HG03196 (cell line): ENCODE results near the gene CACNA2D1.
"Not testable (repeated sequence)": the region's sequence is repeated elsewhere in the genome, so short reads cannot be mapped to it uniquely, and the experiment has no call there.

Experiments
- ATAC-seq: cut with Tn5 transposase; IDR thresholded peaks from one replicate; pipeline ENCODE4 v1.9.1; 2021; ENCODE audit not compliant: unreplicated experiment

The CACNA2D1 gene

DNA sequence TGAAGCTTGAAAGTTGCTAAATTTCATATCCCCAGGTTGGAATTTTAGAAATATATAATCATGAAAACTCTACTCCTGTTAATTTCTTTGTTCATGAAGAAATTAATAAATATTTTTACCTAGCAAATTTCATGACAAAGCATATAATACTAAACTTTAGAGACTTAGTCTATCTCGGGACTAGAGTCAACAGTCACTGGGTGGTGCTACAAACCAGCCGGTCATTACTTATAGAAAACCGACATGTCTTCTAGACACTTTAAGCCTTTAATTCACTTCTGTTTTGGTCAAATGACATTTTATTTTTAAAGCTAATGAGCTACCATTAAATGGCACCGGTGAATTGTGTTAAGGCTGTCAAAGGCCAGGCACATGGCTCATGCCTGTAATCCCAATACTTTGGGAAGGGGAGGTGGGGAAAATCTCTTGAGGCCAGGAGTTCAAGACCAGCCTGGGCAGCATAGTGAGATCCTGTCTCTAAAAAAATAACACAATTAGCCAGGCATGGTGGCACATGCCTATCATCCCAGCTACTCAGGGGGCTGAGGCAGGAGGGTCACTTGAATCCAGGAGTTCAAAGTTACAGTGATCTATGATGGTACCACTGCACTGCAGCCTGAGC is 270.1 kb downstream of the CACNA2D1 start:
- ATAC-seq, result no peak

DNA sequence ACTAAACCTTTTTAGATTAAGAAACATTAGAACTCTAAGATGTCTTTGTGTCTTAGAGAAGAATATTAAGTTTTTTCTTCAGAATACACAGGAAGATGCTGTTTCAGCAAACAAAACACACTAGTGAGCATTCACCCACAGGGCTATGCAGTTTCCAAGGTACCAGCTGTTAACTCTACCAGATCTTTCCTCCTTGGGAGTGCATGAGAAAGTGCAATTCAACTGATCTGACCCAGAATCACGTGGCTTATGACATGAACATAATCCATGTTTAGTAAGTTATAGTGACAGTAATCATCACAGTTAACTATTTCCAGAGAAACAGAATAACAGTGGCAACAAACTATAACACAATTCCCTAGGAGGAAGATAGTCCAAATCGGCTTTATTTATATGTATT is 270.7 kb downstream of the CACNA2D1 start:
- no peak for ATAC-seq

DNA sequence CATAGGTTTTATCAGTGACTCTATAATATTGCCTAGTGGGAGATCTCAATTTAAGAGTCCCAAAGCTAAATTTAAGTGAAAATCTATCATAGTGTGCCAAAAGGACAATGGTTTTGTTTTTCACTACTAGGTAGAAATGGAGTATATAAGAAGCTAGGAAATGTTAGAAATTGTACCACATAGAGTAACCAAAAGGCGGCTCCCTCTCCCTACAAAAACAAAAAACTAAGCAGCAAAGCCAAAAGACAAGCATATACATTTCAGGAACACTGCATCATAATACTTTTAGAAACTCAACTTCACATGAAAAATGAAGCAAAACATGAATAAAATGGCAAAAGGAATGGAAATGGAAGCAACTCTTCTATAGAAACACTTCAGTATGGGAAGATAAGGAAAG is 271.6 kb downstream of the CACNA2D1 start:
- ATAC-seq, result no peak

DNA sequence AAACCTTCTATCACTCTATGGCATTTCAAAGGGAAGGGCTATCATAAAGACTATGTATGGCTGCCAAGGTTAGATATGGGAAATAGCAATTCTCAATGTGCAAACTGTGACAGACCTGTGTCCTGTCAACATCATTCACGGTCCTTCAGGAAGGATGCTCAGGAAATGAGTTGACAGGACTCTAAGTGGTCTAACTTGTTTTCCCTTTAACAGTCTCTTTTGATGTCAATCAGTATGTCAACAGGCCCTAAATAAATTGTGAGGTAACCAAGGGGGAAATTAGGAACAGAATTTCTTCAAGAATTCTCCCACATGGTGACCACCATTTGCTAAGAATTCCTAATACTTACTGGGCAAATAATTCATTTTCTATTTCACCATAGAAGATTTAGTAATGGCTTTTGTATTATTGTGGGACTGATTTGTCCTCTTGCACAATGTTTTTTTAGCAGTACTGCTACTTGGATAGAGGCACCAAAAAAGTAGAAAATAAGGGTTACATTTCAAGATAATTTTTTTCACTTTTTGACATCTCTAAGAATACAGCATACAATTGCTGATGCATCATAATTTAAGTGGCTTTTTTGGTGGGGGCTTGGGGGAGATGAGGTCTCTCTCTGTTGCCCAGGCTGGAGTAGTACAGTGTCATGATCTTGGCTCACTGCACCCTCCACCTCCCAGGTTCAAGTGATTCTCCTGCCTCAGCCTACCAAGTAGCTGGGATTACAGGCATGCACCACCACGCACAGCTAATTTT is 275.8 kb downstream of the CACNA2D1 start:
- ATAC-seq, result no peak

DNA sequence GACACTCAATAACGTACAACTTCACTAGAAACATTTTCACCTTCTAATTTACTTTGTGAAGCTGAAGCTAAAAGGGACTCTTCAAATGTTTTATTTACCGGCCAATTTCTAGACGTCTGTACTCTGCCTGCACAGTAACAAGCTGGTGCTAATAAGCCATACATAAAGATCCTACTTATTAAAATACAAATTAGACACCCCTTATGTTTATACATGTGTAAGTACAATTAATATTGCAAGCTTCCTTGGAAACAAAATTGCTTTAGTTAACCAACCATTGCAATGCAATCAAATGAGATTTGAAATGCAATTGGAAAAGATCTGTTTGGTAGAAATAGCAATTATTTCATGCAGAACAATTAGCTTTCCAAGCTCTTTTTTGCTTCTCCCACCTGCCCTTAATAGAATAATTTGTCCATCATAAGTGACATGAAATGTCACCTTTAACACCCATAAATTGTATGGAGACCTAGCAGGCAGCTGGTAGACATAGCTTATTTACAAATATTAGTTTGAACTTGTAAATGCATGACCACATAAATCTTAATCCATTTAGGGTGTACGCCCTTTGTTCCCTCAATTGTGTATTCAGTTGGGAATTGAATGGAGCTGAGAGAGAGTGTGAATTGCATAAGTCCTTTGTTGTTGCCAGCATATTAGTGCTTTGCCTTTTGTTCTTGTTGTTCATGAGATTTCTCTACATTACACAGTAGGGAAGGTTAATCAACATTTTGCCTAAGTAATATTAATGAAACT is 277.1 kb downstream of the CACNA2D1 start:
- ATAC-seq, result no peak

DNA sequence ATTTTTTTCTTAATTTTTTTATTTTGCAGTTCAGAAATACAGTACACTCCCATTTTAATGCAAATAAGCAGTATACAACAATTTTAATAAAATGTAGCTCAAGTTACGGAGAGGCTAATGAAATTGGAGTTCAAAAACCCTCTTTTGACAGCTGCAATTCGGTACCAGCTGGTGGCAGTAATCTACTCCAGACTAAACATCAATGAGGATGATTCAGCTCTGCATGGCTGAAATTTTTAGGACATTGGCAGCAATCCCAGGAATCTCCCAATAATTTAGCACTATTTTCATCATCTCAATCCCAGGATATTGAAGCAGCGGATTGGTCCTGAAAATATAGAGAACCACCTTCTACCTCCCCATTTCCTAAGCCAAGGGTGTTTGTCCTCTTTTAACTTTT is 278.8 kb downstream of the CACNA2D1 start:
- no peak for ATAC-seq

DNA sequence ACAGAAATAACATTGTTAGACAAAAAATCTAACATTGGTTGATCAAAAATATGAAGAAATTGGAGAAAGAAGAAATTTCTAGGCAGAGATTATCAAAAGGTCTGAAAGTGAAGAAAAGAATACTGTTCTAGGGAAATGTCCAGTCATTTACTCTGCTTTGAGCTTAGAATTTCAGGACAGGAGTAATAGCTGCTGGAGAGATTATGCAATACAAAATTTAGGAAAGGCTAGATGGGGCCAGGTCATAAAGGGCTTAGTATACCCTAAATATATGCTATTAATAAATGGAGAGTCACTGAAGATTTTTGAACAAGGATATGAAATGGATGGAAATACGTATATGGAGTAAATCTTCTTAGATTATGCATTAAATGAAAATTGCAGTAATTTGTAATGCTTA is 279.2 kb downstream of the CACNA2D1 start:
- ATAC-seq, result no peak

DNA sequence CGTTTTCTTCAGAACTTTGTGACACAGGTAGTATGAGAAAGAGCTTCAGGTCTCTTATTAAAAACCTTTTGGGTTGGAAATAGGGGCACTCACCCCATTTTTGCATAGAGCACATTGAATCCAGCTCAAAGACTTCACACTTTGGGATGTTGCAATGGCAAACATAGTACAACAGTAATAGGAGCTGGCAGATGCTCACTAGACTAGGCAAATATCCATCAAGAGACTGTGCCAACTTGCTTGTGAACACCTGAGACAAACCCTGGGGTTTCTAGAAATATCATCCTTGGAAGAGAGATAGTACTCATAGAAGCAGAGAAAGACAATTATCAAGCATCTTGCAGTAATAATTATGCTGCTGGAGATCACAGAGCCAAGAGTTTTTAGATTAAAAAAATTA is 280.0 kb downstream of the CACNA2D1 start:
- ATAC-seq, result no peak

DNA sequence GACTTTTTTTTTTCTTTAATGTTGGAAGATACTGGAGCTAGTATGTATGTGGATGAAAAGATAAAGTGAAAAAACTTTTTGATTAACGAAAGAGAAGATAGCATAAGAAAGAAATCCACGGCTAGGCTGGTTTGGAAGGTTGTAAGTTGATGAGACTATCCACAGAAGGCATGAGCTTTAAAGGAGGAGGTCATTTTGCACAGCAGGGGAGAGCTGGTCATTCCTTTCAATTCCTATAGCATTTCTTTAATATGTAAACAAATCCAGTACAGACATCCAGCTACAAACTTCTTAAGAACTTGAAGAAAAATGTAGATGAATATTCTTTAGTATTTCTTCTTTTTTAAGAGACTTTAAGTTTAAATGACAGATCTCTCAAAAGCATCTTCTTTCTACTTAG is 281.3 kb downstream of the CACNA2D1 start:
- ATAC-seq, result no peak

DNA sequence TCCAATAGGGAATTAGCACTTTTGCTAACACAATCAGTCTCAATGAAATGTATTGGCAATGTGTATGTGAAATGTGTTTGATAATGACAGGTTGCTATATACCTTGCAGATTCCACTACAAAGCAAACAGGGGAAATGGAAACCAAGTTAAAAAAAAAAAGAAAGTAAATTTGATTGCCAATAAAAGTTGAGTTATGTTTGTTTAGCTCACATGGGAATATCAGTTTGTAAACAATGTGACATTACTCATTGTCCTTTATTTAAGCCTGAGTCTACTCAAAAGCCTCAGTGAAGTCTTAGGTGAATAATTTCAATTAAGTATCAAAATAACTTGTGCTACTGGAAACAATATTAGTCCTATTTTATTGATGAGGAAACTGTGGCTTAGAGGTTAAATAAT is 285.2 kb downstream of the CACNA2D1 start:
- no peak for ATAC-seq

DNA sequence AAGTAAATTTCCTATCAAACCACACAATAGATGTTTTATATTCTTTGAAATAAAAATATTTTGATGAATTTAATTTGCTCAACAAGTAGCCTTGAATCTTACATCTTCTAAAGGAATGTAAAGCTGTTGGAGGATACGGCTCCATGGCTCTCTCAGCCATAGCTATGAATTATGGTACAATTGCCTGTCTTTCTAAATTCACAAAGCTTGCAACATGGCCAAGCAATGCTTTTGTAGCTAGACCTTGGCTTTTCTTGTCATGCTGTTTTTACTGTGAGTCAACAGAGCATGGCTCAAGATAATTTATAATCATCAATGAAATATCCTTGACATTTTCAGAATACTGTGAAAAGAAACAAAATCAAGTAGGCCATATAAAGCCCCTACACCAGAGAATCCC is 286.7 kb downstream of the CACNA2D1 start:
- no peak for ATAC-seq

DNA sequence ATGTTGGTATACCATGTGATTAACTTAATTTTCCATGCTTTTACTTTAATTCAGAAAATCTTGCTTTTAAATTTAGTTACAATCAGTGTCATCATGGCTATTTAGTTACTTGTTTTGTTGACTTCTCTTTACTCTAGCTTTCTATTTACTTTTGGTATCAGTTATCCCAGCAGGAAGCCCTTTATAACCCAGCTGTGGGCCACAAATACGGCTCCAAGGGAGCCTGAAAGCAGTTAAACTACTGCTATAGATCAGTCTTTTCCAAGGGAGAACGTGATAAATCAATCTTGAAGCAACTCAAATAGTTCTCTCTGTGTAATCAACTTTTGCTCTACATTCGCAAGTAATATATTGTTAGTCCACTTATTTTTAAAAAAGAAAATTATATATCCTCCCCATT is 287.4 kb downstream of the CACNA2D1 start:
- ATAC-seq, result no peak

DNA sequence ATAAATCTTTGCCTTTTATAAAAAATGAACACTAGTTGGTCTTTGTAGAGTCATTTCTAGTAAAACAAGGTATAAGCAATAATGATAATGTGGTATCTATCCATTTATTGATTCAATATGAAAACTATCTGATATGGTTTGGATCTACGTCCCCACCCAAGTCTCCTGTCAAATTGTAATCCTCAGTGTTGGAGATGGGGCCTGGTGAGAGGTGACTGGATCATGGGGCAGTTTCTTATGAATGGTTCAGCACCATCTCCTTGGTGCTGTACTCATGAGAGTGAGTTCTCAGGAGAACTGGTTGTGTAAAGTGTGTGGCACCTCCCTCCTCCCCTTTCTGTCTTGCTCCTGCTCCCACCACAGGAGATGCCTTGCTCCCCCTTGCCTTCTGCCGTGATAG is 288.8 kb downstream of the CACNA2D1 start:
- no peak for ATAC-seq

DNA sequence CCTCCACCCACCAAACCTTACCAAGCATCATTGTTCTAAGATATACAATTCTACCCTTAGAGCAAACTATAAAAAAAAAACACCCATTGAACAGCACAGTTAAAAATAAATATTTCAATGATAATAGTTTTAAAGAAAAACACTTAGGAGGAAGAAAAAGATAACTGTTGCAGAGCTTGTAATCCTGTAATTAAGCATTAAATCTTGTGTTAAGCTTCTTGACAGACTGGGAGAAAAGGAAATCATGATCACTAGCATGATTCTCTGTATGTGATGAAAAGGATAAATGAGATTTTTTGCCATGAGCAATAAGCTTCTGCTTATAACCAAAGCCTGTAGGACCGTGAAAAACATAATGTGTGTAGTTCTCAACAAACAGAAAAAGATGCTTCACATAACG is 289.8 kb downstream of the CACNA2D1 start:
- no peak for ATAC-seq

DNA sequence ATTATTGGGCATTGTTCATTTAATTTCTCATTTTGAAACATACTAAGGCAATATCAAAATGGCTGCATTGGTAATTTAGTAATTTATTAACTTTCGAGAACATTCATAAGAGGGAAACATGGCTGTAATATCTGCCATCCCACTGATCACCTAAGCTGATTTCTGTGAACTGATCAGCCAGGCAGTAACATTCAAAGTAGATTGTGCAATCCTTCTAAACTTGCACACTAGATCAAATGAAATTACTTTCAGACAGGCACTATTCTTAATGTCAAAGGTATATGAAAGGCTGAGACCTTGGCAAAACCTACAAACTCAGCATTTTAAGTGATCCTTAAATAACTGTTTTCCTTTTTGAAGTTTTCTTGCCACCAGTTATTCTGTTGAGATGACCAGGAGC is 290.7 kb downstream of the CACNA2D1 start:
- ATAC-seq, result no peak

DNA sequence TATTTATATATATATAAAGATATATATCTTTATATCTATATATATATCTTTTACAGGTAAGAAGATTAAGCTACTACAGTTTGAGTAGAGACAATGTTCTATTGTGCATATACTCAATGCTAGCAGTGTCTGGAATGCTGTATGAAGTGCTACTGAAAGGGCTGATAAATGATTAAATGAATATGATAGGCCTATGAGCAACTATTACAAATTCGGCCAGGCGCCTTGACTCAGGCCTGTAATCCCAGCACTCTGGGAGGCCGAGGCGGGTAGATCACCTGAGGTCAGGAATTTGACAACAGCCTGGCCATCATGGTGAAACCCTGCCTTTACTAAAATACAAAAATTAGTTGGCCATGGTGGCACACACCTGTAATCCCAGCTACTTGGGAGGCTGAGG is 297.1 kb downstream of the CACNA2D1 start:
- ATAC-seq, result no peak

DNA sequence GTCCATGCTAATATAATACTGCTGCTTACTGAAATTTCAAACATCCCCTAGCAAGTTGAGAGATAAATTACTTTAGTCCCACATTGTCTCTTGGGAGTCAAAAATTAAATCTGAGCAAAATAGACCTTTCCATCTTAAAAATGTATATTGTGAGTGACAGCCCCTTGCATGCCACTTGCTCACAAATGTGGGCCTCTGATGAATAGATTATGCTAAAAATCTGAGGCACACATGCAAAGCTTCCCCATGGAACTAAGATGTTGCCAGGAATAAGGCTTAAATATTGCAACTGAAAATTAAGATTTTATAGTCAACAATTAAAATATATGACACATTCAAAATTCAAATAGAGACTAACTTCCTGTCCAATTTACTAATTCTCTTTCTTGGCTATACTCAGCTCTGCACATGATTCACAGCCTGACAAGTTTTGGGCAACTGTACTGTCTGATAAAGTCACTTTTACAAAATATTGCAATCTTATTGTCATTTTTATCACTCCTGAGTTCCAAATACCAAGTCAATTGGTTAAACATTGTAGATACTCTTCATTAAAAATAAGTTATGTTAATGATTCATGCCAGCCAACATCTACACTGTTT is 301.2 kb downstream of the CACNA2D1 start:
- no peak for ATAC-seq

DNA sequence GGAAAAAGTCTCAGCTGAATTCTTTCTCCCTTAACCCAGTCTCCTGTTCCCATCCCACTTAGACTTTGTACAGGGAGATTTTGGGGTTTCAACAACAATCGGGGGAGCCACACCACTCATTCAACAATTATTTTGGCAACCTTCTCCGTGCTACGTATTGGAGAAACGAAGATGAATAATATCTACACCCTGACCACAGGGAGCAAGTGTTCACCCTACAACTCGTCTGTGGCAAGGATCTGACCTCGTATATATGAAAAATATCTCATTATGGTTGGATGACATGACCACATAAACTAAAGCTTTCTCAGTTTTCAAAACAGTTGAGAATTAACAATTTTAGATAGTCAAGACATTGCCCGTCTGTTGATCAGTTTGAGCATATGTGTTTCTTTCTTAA is 302.1 kb downstream of the CACNA2D1 start:
- no peak for ATAC-seq

DNA sequence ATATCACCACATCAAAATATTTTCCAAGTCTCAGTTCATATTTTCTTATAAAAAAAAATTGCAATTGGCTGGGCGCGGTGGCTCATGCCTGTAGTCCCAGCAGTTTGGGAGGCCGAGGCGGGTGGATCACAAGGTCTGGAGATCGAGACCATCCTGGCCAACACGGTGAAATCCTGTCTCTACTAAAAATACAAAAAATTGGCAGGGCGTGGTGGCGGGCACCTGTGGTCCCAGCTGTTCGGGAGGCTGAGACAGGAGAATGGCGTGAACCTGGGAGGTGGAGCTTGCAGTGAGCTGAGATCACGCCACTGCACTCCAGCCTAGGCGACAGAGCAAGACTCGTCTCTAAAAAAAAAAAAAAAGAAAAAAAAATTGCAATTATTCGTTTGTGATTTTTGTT is 303.0 kb downstream of the CACNA2D1 start:
- not testable (repeated sequence) for ATAC-seq

DNA sequence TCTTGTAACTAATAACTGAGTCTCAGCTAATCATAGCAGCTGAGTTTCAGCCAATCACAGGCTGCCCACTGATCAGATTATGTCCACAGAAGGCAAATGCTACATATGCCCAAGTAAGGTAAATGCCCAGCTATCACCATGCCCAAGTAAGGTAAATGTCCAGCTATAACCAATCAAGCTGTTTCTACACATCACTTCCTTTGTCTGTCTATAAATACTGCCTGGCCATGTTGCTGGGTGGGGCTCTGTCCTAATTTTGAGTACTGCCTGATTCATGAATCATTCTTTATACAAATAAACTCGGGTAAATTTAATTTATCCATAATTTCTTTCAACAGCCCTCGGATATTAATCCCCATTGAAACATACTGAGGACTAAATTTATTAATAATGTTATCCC is 312.4 kb downstream of the CACNA2D1 start:
- no peak for ATAC-seq

DNA sequence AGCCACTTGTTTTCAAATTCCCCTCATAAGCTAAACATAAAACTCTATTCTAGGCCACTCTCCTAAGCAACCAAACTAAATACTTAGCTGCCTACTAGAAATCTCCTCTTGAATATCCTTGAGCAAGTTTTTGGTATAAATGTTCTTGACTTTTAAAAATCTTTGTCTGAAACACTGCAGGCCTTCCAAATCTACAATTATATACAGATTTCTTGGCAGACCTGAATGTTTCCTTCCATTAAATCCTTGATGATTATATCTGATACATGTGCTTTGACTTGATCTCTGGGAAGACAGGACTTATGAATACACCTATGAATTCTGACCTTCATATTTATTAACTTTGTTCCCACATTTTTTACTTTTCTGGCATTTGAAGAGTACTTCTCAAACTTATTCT is 314.5 kb downstream of the CACNA2D1 start:
- ATAC-seq, result no peak

DNA sequence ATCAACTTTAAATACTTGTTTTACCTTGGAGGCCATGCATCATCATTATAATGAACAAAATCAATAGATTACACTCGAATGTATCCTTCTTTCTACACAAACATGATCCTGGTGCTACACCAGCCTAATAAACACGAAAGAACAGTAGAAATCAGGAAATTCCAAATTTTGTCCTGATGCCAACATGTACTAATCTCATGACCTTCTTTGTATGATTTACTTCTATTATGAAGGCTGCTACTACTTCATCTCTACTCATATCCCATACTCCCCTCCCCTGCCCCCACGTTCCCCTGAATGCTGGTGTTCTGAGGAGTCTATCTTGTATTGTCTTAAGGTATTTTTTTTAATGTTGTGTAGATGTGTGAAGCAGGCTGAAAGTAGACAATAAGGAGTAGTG is 315.0 kb downstream of the CACNA2D1 start:
- ATAC-seq, result no peak
